Measurements from ENCODE around the gene VARS1.

- TF ChIP-seq CTCF (IDR thresholded peaks at IDR 0.05), result no peak
- TF ChIP-seq POLR2A (IDR thresholded peaks at IDR 0.05), result no peak
Measured at GRCh38 chr6:31749301-31750036, 46.1 kb downstream of the VARS1 start.
